Ecto neural progenitor cell (in vitro differentiated cells): ENCODE data around the gene DDX39B.

Experiments used
- DNase-seq: peaks from one replicate; pipeline ENCODE4 v3.0.0-alpha.2; 2018; ENCODE audit warnings: low spot score

DDX39B gene

GRCh38 chr6:31485055-31485454 lies 56.7 kb downstream of the DDX39B start:
- no peak for DNase-seq

GRCh38 chr6:31483392-31483791 lies 58.4 kb downstream of the DDX39B start:
- no peak for DNase-seq

- DNase-seq: no peak
Measured at GRCh38 chr6:31480574-31480973, 61.2 kb downstream of the DDX39B start.
